Measurements from ENCODE around the gene KCNK2. TPM values are rescaled to one million over a fixed set of nuclear protein-coding genes. Genes with fewer than 3 reads are reported as not detected.
"Not testable (repeated sequence)": the region's sequence is repeated elsewhere in the genome, so short reads cannot be mapped to it uniquely, and the experiment has no call there.

KCNK2 gene
- total and polyA plus RNA-seq, 2 experiments from 2014 or later, result 69.2 to 133 TPM

- peaks cover 100% of the 10 kb centered on the region for H3K79me2 ChIP-seq (ENCODE audit: insufficient read depth)
- in situ Hi-C loops (cut with MboI), result no loop called here
These were observed 64.5 kb downstream of the KCNK2 start for GRCh38 chr1:215147024-215147423.

GRCh38 chr1:215151841-215152549 is 69.5 kb downstream of the KCNK2 start:
- no peak overlapping the region for H3K4me3 ChIP-seq
- no peak for TF ChIP-seq EZH2phosphoT487 (IDR thresholded peaks at IDR 0.05; ENCODE audit: insufficient read depth, low read depth)
- TF ChIP-seq EZH2 (IDR thresholded peaks at IDR 0.05; ENCODE audit: insufficient read depth, poor library complexity, severe bottlenecking), result no peak
- H3K9me3 ChIP-seq (ENCODE audit: low read depth), result no peaks in the 10 kb centered on the region
- no peak for DNase-seq
- 0 out of 2 replicates have a peak, but pooled peaks cover 4% of the 10 kb centered on the region for H3K4me1 ChIP-seq (ENCODE audit: insufficient read depth)
- H2AFZ ChIP-seq, result no peak overlapping the region
- H4K20me1 ChIP-seq (ENCODE audit: insufficient read depth), result no peaks in the 10 kb centered on the region; the same call in 1 of the 2 replicates
- no peaks in the 10 kb centered on the region; the same call in 1 of the 2 replicates for H3K36me3 ChIP-seq (ENCODE audit: low read depth)
- no peaks in the 10 kb centered on the region for H3K9me2 ChIP-seq (ENCODE audit: insufficient read depth)
- peaks cover 100% of the 10 kb centered on the region for H3K79me2 ChIP-seq (ENCODE audit: insufficient read depth)
- H3F3A ChIP-seq (ENCODE audit: insufficient read depth), result peaks cover 14% of the 10 kb centered on the region
- no peak overlapping the region for H3K4me2 ChIP-seq (ENCODE audit: unreplicated experiment)
- no peak overlapping the region for H3K27ac ChIP-seq
- no peak overlapping the region for H3K9ac ChIP-seq
- no peaks in the 10 kb centered on the region for H3K27me3 ChIP-seq (replicated peaks; ENCODE audit: insufficient read depth)
- 95 to 99% methylated on average over 2 of the region's 2 CpGs for WGBS, 2 experiments (ENCODE audit: low coverage in 1 of 2, low lambda C conversion rate in 2 of 2, missing lambda C conversion rate in 2 of 2)
- in situ Hi-C loops (cut with MboI), result no loop called here

More at GRCh38 chr1:215147024-215147423, 64.5 kb downstream of the KCNK2 start:
- Histone ChIP-seq H3K27ac (no peak overlapping the region), H3F3A (ENCODE audit: insufficient read depth) (peaks cover 15% of the 10 kb centered on the region), H3K4me1 (ENCODE audit: insufficient read depth) (peaks cover 7% of the 10 kb centered on the region; the same call in 1 of the 2 replicates), H3K36me3 (ENCODE audit: low read depth) (peaks cover 4% of the 10 kb centered on the region), H3K27me3 (replicated peaks; ENCODE audit: insufficient read depth) (no peaks in the 10 kb centered on the region), H2AFZ (no peak overlapping the region), H3K4me3 (no peak overlapping the region), H4K20me1 (ENCODE audit: insufficient read depth) (no peaks in the 10 kb centered on the region; the same call in 1 of the 2 replicates), H3K9me2 (ENCODE audit: insufficient read depth) (no peaks in the 10 kb centered on the region), H3K4me2 (ENCODE audit: unreplicated experiment) (no peak overlapping the region), H3K9me3 (ENCODE audit: low read depth) (no peaks in the 10 kb centered on the region), H3K9ac (no peak overlapping the region)
- no peak for DNase-seq
- 74 to 86% methylated on average over 3 of the region's 3 CpGs for WGBS, 2 experiments (ENCODE audit: low coverage in 1 of 2, low lambda C conversion rate in 2 of 2, missing lambda C conversion rate in 2 of 2)
- TF ChIP-seq EZH2phosphoT487 (IDR thresholded peaks at IDR 0.05; ENCODE audit: insufficient read depth, low read depth), result no peak
- no peak for TF ChIP-seq EZH2 (IDR thresholded peaks at IDR 0.05; ENCODE audit: insufficient read depth, poor library complexity, severe bottlenecking)

GRCh38 chr1:215156232-215156631 is 73.7 kb downstream of the KCNK2 start:
- Histone ChIP-seq H3K4me1 (ENCODE audit: insufficient read depth) (peaks cover 17% of the 10 kb centered on the region), H3K36me3 (ENCODE audit: low read depth) (peaks cover 10% of the 10 kb centered on the region), H4K20me1 (ENCODE audit: insufficient read depth) (no peaks in the 10 kb centered on the region; the same call in 1 of the 2 replicates), H3K79me2 (ENCODE audit: insufficient read depth) (peaks cover 100% of the 10 kb centered on the region), H3K27ac (no peak overlapping the region), H3K9me2 (ENCODE audit: insufficient read depth) (no peaks in the 10 kb centered on the region), H3K9ac (no peak overlapping the region), H3F3A (ENCODE audit: insufficient read depth) (peaks cover 26% of the 10 kb centered on the region), H3K9me3 (ENCODE audit: low read depth) (no peaks in the 10 kb centered on the region), H3K4me3 (no peak overlapping the region), H2AFZ (no peak overlapping the region), H3K4me2 (ENCODE audit: unreplicated experiment) (no peak overlapping the region), H3K27me3 (replicated peaks; ENCODE audit: insufficient read depth) (no peaks in the 10 kb centered on the region)
- in situ Hi-C loops (cut with MboI), result no loop called here
- DNase-seq, result peak; percentile 45
- TF ChIP-seq EZH2 (IDR thresholded peaks at IDR 0.05; ENCODE audit: insufficient read depth, poor library complexity, severe bottlenecking) (no peak), EZH2phosphoT487 (IDR thresholded peaks at IDR 0.05; ENCODE audit: insufficient read depth, low read depth) (no peak)
- WGBS, 2 experiments (ENCODE audit: low coverage in 1 of 2, low lambda C conversion rate in 2 of 2, missing lambda C conversion rate in 2 of 2), result 96 to 97% methylated on average over 1 of the region's 1 CpG

- Histone ChIP-seq H3K79me2 (ENCODE audit: insufficient read depth) (peaks cover 100% of the 10 kb centered on the region), H3K4me3 (no peak overlapping the region)
- 0 to 4% methylated on average over 1 of the region's 1 CpG for WGBS, 2 experiments (ENCODE audit: low coverage in 1 of 2, low lambda C conversion rate in 2 of 2, missing lambda C conversion rate in 2 of 2)
These were observed 77.8 kb downstream of the KCNK2 start for GRCh38 chr1:215160351-215160750.

GRCh38 chr1:215163144-215163543 is 80.6 kb downstream of the KCNK2 start:
- H3K27me3 ChIP-seq (replicated peaks; ENCODE audit: insufficient read depth); DNase-seq; H3K9me2 ChIP-seq (ENCODE audit: insufficient read depth); H3K4me3 ChIP-seq; H3K9me3 ChIP-seq (ENCODE audit: low read depth); in situ Hi-C loops (cut with MboI); H3K9ac ChIP-seq; H3K27ac ChIP-seq; H4K20me1 ChIP-seq (ENCODE audit: insufficient read depth); H2AFZ ChIP-seq; H3K4me2 ChIP-seq (ENCODE audit: unreplicated experiment): not testable (repeated sequence)
- H3F3A ChIP-seq (ENCODE audit: insufficient read depth), result peaks cover 32% of the 10 kb centered on the region
- H3K4me1 ChIP-seq (ENCODE audit: insufficient read depth), result peaks cover 30% of the 10 kb centered on the region
- H3K36me3 ChIP-seq (ENCODE audit: low read depth), result peaks cover 13% of the 10 kb centered on the region; the same call in 1 of the 2 replicates
- H3K79me2 ChIP-seq (ENCODE audit: insufficient read depth), result peaks cover 100% of the 10 kb centered on the region
- 97 to 98% methylated on average over 4 of the region's 4 CpGs for WGBS, 2 experiments (ENCODE audit: low coverage in 1 of 2, low lambda C conversion rate in 2 of 2, missing lambda C conversion rate in 2 of 2)

More at GRCh38 chr1:215160351-215160750, 77.8 kb downstream of the KCNK2 start:
- no peak overlapping the region for H3K9ac ChIP-seq
- no peaks in the 10 kb centered on the region for H3K9me2 ChIP-seq (ENCODE audit: insufficient read depth)
- TF ChIP-seq EZH2phosphoT487 (IDR thresholded peaks at IDR 0.05; ENCODE audit: insufficient read depth, low read depth) (no peak), EZH2 (IDR thresholded peaks at IDR 0.05; ENCODE audit: insufficient read depth, poor library complexity, severe bottlenecking) (no peak)
- peaks cover 10% of the 10 kb centered on the region for H3K36me3 ChIP-seq (ENCODE audit: low read depth)
- no peaks in the 10 kb centered on the region for H4K20me1 ChIP-seq (ENCODE audit: insufficient read depth)
- peaks cover 17% of the 10 kb centered on the region for H3K4me1 ChIP-seq (ENCODE audit: insufficient read depth)
- peak overlapping the region; percentile 29 for H3K4me2 ChIP-seq (ENCODE audit: unreplicated experiment)
- H3F3A ChIP-seq (ENCODE audit: insufficient read depth), result peaks cover 26% of the 10 kb centered on the region
- in situ Hi-C loops (cut with MboI), result no loop called here
- peak; percentile 75 for DNase-seq
- no peak overlapping the region for H2AFZ ChIP-seq
- H3K27ac ChIP-seq, result peak overlapping the region; percentile 47
- H3K9me3 ChIP-seq (ENCODE audit: low read depth), result no peaks in the 10 kb centered on the region
- H3K27me3 ChIP-seq (replicated peaks; ENCODE audit: insufficient read depth), result no peaks in the 10 kb centered on the region

All from GM23248 (cell line).